HUES48 (cell line): ENCODE measurements around the gene PMEPA1.

Experiments used
- H3K27ac ChIP-seq: one replicate; pipeline ENCODE4 v1.7.0; 2013; ENCODE audit warnings: low read depth, low read length, inconsistent platforms
- H3K27me3 ChIP-seq: 2 replicates; pipeline ENCODE4 v1.6.1; 2013; ENCODE audit warnings: mild to moderate bottlenecking, low read length; ENCODE audit not compliant: control insufficient read depth, insufficient read depth
- H3K36me3 ChIP-seq: 2 replicates; pipeline ENCODE4 v1.6.1; 2013; ENCODE audit warnings: low read length; ENCODE audit not compliant: control insufficient read depth, insufficient read depth
- H3K4me1 ChIP-seq: 2 replicates; pipeline ENCODE4 v1.6.1; 2013; ENCODE audit warnings: mild to moderate bottlenecking, low read length; ENCODE audit not compliant: control insufficient read depth, insufficient read depth
- H3K4me3 ChIP-seq: 2 replicates; pipeline ENCODE4 v1.5.1; 2013; ENCODE audit warnings: mild to moderate bottlenecking, low read depth, low read length
- H3K9ac ChIP-seq: 2 replicates; pipeline ENCODE4 v1.6.1; 2013; ENCODE audit warnings: mild to moderate bottlenecking, low read depth, low read length, moderate library complexity
- H3K9me3 ChIP-seq: 2 replicates; pipeline ENCODE4 v1.6.1; 2013; ENCODE audit warnings: low read length; ENCODE audit not compliant: control insufficient read depth, insufficient read depth

PMEPA1 gene

DNA sequence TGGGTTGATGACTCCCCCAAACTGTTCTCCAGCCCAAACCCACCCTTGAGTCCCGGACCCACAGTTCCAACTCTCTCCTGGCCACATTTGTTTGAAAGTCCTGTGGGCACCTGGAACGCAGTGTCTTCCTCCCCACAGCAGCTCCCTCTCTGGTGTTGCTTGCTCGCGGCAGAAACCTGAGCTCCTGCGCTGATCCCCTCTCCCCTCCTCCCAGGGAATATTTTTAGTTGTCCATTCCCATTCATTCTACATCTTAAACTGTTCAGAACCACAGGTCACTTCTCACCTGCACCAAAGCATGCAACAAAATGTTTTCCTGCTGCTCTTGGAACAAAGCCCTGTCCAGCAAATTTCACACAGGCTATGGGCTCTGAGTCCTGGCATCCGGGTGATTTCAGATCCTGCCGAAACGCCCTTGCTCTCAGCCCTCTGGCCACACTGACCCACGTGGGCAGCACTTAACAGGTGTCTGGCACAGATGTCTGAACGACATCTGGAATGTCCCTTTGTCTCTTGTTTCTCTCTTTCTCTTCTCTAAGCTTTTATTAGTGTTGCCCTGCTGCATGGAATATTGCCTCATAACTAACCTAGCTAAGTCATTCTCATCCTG is 27.0 kb upstream of the PMEPA1 start:
- Histone ChIP-seq H3K4me3 (no peak overlapping the region), H3K9ac (no peak overlapping the region), H3K9me3 (no peaks in the 10 kb centered on the region), H3K36me3 (no peaks in the 10 kb centered on the region), H3K27ac (no peak overlapping the region), H3K4me1 (no peaks in the 10 kb centered on the region), H3K27me3 (no peaks in the 10 kb centered on the region)

DNA sequence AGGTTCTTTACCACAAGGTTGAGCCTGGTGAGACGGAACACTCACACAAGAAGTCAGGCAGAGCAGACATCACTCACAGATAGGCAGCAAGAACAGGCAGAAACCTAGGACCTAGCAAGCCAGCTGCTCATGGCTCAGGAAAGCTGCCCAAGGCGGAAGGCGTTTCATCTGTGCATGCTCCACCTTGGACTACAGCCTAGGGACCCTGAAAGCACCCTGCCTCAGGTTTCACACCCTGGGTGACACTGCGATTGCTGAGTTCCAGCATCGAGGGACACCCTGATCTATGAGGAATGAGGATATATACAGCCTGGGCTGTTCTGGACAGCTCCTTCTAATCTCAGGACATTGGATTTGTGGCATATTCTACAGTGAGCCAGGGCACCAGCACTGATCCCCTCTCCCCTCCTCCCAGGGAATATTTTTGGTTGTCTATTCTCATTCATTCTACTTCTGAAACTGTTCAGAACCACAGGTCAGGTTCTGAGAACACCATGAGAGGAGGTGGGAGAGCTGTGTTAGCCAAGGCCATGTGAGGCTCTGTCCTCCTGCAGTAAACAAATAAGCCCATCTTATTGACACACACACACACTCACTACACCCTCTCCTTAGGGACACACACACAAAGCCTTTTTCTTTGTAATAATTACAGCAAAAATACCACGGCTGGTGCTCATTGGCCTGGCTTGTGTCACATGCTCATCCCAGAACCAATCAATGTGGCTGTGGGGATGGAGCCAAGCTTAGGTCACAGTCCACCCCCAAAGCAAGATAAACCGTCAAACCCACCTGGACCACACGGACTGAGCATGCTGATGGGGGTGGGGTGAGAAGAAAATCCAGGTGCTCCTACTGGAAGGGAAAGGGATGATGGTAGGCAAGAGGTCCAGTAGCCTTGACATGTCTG is 26.3 kb upstream of the PMEPA1 start:
- Histone ChIP-seq H3K27me3 (no peaks in the 10 kb centered on the region), H3K9ac (no peak overlapping the region), H3K27ac (no peak overlapping the region), H3K36me3 (no peaks in the 10 kb centered on the region), H3K4me3 (no peak overlapping the region), H3K9me3 (no peaks in the 10 kb centered on the region), H3K4me1 (no peaks in the 10 kb centered on the region)

DNA sequence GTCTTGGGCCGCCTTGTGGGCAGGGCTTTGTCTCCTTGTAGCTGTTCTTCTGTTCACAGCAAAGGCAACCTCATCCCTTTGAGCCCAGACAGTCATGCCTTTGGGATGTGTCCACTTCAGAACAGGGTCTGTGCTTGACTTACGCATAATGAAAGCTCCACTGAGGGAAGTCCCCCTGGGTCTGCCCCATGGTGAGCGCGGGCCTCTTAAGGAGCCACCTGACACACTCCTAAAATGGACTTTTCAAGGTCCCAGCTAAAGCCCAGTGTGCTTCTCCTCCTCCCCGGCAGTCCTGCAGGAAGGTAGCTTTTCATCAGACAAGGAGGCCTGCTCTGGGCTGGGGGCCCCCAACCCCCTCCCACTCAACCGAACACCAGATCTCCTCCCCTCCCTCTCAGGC is 24.9 kb upstream of the PMEPA1 start:
- Histone ChIP-seq H3K4me1 (no peaks in the 10 kb centered on the region), H3K27ac (no peak overlapping the region), H3K9ac (no peak overlapping the region), H3K9me3 (no peaks in the 10 kb centered on the region), H3K27me3 (no peaks in the 10 kb centered on the region), H3K36me3 (no peaks in the 10 kb centered on the region), H3K4me3 (no peak overlapping the region)

DNA sequence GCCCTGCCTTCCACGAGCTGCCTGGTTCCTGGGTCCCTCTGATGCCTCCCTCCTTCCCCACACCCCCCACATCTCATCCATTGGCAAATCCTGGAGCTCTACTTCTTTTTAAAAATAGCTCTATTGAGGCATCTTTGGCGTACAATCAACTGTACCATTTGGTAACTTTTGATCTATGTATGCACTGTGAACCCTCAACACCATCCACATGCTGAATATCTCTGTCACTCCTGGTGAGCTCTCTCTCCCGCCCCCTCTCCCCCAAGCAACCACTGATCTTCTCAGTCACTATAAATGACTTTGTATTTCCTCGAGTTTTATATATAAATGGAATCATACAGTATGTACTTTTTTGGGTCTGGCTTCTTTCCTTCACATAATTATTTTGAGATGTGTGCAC is 22.4 kb upstream of the PMEPA1 start:
- no peak overlapping the region for H3K9ac ChIP-seq
- no peak overlapping the region for H3K27ac ChIP-seq
- H3K9me3 ChIP-seq, result no peaks in the 10 kb centered on the region
- no peak overlapping the region for H3K4me3 ChIP-seq
- H3K36me3 ChIP-seq, result no peaks in the 10 kb centered on the region
- H3K4me1 ChIP-seq, result no peaks in the 10 kb centered on the region
- no peaks in the 10 kb centered on the region for H3K27me3 ChIP-seq

DNA sequence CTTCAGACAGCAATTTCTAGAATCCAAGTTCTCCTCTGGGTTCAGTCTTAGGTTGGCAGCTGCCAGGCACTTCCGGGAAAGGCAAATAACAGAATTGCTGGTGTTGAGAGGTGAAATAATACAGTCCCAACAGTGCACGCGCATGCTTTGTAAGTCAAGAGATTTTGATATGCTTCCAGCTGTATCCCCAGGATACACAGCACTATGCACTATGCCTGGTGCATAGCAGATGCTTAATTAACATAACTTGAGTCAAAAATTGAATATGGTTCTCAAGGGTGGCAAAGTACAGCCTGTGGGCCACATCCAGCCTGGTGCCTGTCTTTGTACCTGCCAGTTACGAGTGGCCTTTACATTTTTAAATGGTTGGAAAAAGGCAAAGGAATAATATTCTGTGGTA is 18.9 kb upstream of the PMEPA1 start:
- H3K27ac ChIP-seq, result no peak overlapping the region

DNA sequence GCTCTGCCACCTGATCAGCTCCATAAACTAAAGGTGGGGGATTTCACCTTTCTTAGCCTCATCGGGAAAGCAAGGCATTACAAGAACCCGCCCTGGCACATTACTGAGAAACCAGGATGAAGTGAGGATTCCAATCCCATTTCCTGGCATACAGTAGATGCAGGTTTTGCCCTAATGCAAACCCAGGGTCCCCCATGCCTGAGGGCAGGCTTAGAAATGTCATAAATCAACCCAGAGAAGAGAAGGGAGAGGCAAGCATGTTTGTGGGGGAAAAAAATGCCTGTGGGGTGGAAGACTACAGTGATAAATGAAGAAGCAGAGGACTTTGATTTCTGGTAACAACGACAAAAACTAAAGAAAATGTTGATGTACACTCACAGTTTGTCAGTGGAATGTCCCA is 18.0 kb upstream of the PMEPA1 start:
- Histone ChIP-seq H3K36me3 (no peaks in the 10 kb centered on the region), H3K27me3 (no peaks in the 10 kb centered on the region), H3K9ac (no peak overlapping the region), H3K4me1 (peaks cover 5% of the 10 kb centered on the region; the same call in 1 of the 2 replicates), H3K4me3 (no peak overlapping the region), H3K9me3 (no peaks in the 10 kb centered on the region), H3K27ac (no peak overlapping the region)

More for the DNA sequence above, 18.9 kb upstream of the PMEPA1 start:
- H3K36me3 ChIP-seq, result no peaks in the 10 kb centered on the region
- H3K9ac ChIP-seq, result no peak overlapping the region
- no peak overlapping the region for H3K4me3 ChIP-seq
- H3K4me1 ChIP-seq, result no peaks in the 10 kb centered on the region
- no peaks in the 10 kb centered on the region for H3K27me3 ChIP-seq
- H3K9me3 ChIP-seq, result no peaks in the 10 kb centered on the region

DNA sequence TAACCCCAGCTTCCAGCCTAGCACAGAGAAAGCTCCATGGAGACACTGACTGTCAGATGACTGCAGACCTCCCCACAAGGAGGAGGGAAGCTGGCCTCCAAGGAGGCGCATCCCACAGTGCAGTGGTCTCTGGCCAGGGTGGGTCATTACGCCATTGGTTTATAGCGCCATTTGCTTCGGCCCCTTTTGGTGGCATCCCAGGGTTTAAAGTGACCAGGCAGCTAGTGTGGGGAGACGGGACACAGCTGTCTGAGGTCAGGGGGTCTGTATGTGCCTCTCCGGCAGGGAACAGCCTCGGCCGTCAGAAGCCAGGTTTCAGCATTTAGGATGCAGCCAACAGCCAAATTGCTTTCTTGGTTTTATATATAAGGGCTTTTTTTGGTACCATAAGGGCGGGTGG is 15.8 kb upstream of the PMEPA1 start:
- no peak overlapping the region for H3K27ac ChIP-seq
- H3K9me3 ChIP-seq, result no peaks in the 10 kb centered on the region
- no peaks in the 10 kb centered on the region for H3K27me3 ChIP-seq
- H3K4me3 ChIP-seq, result no peak overlapping the region
- H3K9ac ChIP-seq, result no peak overlapping the region
- H3K4me1 ChIP-seq, result peaks cover 6% of the 10 kb centered on the region; the same call in 1 of the 2 replicates
- H3K36me3 ChIP-seq, result no peaks in the 10 kb centered on the region

DNA sequence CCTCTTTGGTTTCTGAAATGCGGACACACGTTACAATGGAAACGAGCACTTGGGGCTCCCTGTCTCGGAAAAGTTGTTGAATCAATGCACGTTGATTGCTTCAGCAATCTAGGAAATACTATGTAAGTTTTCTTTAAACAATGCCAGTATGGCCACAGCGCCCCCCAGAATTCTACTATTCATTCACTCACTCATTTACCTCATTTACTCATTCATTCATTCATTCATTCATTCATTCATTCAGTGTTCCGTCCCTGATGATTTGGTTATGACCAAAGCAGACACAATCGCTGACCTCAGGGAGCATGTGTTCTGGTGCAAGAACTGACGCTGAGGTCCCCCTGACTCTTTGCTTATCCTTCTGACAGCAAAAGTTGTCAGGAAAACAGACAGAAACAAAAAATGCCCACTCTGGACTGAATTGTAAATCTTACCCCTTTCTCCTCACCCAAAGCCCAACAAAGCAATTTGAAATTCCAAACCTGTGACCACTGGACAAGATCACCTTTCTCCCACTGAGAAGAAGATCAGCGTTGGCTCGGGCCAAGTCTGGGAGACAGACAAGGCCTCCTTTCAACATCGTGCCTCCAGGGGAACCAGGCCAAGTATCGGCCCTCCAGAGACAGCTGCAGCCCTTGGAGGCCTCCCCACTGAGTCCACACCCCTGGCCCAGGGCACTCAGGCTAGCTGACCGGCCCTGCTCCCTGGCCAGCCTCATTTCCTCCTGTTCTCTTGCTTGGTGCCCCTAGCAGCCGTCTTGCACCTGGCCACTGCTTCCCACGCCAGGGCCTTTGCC is 15.0 kb upstream of the PMEPA1 start:
- Histone ChIP-seq H3K4me1 (peaks cover 6% of the 10 kb centered on the region; the same call in 1 of the 2 replicates), H3K36me3 (no peaks in the 10 kb centered on the region), H3K9me3 (no peaks in the 10 kb centered on the region), H3K27ac (no peak overlapping the region), H3K27me3 (no peaks in the 10 kb centered on the region), H3K9ac (no peak overlapping the region), H3K4me3 (no peak overlapping the region)

DNA sequence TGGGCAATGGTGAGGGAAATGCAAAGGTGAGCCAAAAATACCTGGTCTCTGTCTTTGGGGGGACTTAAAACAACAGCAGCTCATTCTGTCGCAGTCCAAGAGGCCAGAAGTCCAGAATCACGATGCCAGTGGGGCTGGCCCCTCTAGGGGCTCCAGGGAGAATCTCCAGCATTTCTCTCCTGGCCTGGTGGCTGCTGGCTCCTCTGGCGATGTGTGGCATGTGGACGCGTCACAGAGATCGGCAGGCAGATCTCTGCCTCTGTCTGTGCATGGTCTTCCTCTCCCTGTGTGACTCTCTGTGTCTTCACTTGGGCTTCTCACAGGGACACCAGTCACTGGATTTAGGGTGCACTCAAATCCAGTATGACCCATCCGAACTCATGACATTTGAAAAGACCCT is 14.0 kb upstream of the PMEPA1 start:
- H3K9ac ChIP-seq, result no peak overlapping the region
- no peak overlapping the region for H3K27ac ChIP-seq
- peaks cover 6% of the 10 kb centered on the region; the same call in 1 of the 2 replicates for H3K4me1 ChIP-seq
- H3K36me3 ChIP-seq, result no peaks in the 10 kb centered on the region
- H3K9me3 ChIP-seq, result no peaks in the 10 kb centered on the region
- no peaks in the 10 kb centered on the region for H3K27me3 ChIP-seq
- no peak overlapping the region for H3K4me3 ChIP-seq

DNA sequence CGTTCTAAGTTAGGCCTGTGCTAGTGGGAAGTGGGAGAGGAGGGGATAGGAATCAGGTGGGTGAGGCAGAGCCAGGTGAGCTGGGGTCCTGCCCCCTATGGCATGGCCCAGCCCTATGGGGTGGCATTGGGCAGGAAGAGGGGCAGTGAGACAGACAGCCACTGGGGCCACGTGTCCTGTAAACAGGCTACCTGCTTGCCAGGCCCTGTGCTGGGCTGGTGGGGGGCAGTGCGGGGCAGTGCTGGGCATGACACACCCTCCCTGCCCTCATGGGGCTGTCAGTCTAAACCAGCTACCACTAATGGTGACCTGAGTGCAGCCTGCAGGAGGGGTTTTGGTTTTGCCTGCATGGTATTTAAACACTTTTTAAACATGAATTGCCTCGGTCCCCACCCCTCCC is 10.1 kb upstream of the PMEPA1 start:
- peaks cover 6% of the 10 kb centered on the region; the same call in 1 of the 2 replicates for H3K4me1 ChIP-seq
- H3K27ac ChIP-seq, result no peak overlapping the region
- no peaks in the 10 kb centered on the region for H3K27me3 ChIP-seq
- H3K9ac ChIP-seq, result no peak overlapping the region
- no peaks in the 10 kb centered on the region for H3K9me3 ChIP-seq
- H3K36me3 ChIP-seq, result no peaks in the 10 kb centered on the region
- H3K4me3 ChIP-seq, result no peak overlapping the region
